C4-2B (cell line): ENCODE measurements around the gene GALK2.

ENCODE experiments used
- CTCF ChIP-seq: fragments of 450-650 bp; conservative IDR thresholded peaks from 2 replicates; pipeline ENCODE4 v1.5.1; 2017; ENCODE audit warnings: mild to moderate bottlenecking
- ZFX ChIP-seq: fragments of 450-650 bp; IDR thresholded peaks from 2 replicates; pipeline ENCODE4 v1.6.1; 2017

- TF ChIP-seq CTCF (no peak), ZFX (no peak)
Measured at GRCh38 chr15:49154799-49155109, 15.3 kb upstream of the GALK2 start.
